NCI-H510A (cell line): Measurements from ENCODE around the gene GNAI3.

ENCODE experiments used
- DNase-seq: peaks from one replicate; lab custom pipeline; 2025; lab: John Stamatoyannopoulos, UW

GNAI3 gene

GRCh38 chr1:109546311-109547109 lies 1.9 kb upstream of the GNAI3 start:
- DNase-seq = peak; percentile 72

- DNase-seq = no peak
Observed at GRCh38 chr1:109547463-109548320, 723 bp upstream of the GNAI3 start.

DNA sequence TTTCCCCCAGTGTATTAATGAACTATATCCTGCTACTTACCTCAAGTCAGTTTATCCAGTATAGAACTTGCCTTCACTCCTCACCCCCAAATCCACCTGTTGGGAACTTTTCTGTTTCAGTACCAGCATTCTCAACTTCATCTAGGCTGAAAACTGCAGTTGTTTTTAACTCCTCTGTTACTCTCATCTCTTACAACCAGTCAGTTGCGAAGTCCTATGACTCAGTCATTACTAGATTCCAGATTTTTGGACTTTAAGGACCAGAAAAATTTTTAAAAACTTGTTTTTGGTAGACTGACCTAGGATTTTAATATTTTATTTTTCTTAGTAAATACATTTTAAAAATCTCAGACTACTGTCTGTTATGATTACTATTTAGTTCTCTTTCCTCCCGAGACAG lies 8.1 kb downstream of the GNAI3 start:
- no peak for DNase-seq

- DNase-seq = peak; percentile 8
Observed at GRCh38 chr1:109557520-109557919, 9.1 kb downstream of the GNAI3 start.

DNA sequence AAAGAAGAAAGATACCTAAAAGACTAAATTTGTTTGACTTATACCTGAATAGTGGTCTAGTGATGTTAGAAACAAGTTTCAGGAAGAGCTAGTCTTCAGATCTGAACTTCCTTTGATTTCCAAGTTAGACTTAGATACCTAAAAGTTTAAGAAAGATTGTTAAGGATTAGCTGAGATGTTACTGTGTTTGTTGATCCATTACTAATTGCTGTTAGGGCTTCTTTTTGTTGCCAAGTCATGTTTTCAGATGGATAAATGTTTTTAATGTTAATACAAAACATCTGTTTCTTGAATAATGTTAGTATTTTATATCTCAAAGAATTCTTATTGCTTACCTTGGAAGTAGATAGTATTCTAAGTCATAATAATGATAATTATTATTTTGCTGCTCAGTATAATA lies 11.6 kb downstream of the GNAI3 start:
- DNase-seq = no peak

GRCh38 chr1:109564194-109564878 lies 15.9 kb downstream of the GNAI3 start:
- DNase-seq = no peak

- no peak for DNase-seq
Observed at GRCh38 chr1:109565241-109565640, 16.8 kb downstream of the GNAI3 start.

- no peak for DNase-seq
Observed at GRCh38 chr1:109566982-109567381, 18.6 kb downstream of the GNAI3 start.

DNA sequence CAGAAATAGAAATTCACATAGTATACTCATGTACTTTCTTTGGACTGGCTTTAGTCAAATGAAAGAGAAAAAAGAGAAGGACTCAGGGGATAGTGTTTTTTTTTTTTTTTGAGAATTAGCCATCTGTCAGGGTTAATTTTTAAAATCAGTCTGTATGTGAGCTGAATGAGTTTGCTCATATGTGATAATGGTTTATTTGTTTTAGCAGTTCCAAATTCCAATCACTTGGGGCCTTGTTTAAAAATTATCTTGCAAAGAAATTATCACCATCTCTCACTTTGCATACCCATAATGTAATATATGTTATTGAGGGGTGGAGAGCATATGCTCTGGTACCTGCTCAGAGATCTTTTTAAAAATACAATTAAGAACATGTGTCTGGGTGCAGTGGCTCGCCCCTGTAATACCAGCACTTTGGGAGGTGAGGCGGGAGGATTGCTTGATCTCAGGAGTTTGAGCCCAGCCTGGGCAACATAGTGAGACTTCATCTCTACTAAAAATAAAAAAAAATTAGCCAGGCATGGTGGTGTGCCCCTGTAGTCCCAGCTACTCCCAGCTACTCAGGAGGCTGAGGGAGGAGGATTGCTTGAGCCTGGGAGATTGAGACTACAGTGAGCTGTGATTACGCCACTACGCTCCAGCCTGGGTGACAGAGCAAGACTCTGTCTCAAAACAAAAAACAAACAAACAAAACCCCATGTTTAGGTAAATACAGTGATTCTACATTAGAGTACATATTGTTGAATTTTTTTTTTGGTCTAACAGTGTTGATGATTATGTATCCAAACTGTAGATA lies 19.7 kb downstream of the GNAI3 start:
- no peak for DNase-seq

DNA sequence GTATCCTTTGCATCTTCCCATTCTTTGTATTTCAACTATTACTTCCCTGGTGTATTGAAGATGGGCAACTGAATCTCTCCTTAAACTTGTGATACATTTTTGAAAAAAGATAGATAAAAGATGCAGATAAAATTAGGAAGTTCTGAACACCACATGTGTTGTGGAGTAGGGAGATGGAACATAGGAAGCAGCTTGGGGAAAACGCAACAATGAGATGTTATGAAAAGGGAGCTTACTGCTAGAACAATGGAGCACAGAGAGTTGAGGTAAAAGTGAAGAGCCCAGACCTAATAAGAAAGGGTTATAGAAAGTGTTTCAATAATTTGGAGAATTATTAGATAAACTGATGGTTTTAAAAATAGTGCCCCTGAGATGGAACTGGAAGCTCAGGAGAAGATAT lies 20.9 kb downstream of the GNAI3 start:
- no peak for DNase-seq

DNA sequence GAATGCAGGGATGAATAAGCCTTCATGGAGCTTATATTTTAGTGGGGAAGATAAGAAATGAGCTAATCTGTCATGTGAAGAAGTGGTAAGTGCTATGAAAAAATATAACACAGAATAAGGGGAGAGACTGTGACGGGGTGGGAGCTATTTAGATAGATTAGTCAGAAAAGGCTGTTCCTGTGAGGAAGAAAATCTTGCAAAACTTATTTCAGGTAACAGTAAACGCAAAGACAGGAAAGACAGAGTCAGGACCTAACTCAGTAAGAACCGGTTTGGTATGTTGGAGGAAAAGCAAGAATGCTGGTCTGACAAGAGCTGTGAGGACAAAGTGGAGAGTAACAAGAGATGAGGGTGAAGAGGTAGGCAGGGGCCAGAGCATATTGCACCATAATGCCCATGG lies 22.0 kb downstream of the GNAI3 start:
- DNase-seq = peak; percentile 33

DNA sequence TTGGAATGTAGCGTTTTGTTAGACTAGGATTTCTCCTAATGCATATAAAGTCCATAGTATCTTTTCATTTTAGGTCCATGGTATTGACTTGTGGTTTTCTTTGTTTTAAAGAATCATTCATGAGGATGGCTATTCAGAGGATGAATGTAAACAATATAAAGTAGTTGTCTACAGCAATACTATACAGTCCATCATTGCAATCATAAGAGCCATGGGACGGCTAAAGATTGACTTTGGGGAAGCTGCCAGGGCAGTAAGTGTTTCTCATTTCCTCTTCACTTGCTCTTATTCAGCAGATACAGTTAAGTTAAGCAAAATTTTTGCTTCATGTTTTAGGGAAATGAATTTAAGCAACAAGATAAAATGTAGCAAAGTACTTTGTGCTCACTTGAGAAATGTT lies 25.4 kb downstream of the GNAI3 start:
- no peak for DNase-seq

DNA sequence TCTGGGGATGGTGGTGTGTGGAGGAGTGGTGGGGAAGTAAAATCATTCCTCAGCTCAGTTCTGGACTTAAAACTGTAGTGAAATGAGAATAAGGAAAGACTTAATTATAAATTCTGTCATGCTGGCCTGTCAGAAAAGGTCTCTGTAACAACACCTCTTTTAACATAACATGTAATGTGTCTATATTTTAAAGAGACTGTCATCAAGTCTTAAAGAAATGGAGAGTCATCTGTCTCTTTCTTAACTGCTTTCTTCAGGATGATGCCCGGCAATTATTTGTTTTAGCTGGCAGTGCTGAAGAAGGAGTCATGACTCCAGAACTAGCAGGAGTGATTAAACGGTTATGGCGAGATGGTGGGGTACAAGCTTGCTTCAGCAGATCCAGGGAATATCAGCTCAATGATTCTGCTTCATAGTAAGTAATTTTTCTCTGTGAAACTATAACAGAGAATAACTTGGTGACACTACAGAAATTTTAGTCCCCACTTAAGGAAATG lies 30.6 kb downstream of the GNAI3 start:
- DNase-seq = no peak

DNA sequence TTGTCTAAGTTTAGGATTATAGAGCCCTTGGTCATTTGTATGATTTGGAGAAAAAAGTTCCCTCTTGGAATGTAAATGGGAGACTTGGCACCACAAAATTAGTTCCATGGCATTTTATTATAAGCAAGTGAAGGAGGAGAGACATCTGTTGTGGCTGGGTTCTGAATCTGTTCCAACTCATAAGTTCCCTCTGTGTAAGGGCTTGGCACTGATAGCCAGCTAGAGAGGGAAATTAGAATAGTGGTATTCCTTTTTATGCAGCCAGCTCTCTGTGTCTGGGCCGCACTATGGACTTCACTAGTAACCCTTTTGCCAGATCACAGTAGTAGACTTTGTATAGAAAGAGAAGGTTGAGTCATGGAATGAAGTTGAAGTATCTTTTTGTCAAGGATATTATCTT lies 31.1 kb downstream of the GNAI3 start:
- DNase-seq = no peak

- DNase-seq = no peak
Observed at GRCh38 chr1:109582021-109582420, 33.6 kb downstream of the GNAI3 start.

DNA sequence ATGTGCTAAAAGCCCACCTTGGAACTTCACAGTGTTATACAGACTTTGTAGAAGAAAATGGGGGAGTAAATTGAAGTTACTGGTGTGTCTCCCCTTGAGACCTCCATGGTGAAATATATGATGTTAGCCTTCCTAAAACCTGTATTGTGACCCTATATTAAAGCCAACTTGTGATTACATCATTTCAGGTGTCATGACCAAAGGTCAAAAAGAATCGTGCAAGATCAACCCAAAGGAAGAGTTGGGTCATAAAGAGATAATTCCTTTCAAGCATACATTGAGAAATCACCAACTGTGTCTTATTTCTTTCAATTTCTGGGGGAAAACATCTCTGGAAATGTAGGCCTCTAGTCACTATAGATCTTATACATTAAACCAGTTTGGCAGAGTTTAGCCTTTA lies 36.4 kb downstream of the GNAI3 start:
- no peak for DNase-seq

DNA sequence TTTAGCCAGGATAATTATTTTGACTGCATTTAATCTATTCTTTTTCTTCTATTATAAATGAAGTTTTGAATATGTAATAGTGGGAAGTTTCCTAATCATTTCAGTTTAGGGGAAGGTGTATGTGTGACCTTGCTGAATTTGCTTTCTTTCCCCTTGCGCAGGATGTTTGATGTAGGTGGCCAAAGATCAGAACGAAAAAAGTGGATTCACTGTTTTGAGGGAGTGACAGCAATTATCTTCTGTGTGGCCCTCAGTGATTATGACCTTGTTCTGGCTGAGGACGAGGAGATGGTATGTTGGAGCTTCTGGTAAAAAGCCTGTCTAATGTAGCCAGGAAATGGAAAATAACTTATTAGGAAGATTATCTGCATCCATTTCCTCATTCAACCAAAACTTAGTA lies 37.6 kb downstream of the GNAI3 start:
- no peak for DNase-seq

DNA sequence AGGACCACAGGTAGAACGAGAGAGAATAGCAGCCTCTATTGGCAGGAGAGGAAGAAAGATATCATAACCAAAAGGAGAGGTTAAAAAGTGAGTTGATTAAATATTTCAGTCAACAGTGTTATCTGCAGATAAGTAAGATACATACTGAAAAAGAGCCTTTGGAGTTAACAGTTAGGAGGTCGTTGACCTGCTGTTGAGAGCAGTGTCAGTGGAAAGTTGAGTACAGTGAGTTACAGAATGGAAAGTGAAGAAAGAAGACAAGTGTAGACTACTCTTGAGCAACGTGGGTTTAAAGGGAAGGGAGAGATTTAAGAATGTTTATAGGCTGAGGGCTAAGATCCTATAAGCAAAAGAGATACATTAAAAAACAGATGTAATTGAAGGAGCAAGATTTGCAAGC lies 40.8 kb downstream of the GNAI3 start:
- DNase-seq = no peak

GRCh38 chr1:109589679-109590078 lies 41.3 kb downstream of the GNAI3 start:
- no peak for DNase-seq

- DNase-seq = no peak
Observed at GRCh38 chr1:109592916-109593315, 44.5 kb downstream of the GNAI3 start.

DNA sequence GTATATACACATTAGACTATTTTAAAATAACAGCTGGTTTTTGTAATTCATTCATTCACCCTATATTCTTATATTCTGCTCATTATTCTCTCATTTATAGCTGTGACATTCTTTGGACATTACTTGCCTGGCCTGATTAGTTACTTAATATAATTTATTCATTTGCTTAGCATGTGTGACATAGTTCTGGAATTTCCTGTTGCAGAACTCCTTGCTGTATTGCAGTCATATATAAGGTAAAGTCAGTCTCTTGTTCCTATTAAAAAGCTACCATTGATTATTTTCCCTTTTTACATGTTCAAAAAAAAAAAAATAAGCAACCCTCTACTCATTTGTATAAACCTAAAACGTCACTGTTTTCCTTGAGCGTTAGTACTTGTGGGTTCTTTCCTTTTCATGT lies 47.1 kb downstream of the GNAI3 start:
- no peak for DNase-seq

- DNase-seq = no peak
Observed at GRCh38 chr1:109598156-109598555, 49.7 kb downstream of the GNAI3 start.
